Subcutaneous adipose tissue (tissue), 4 donors: ENCODE measurements around the gene ELMO1. TPM values are rescaled to one million over a fixed set of nuclear protein-coding genes. Genes with fewer than 3 reads are reported as not detected.

Experiments
- CTCF ChIP-seq: fragments of 450-650 bp; IDR thresholded peaks from one replicate; pipeline ENCODE4 v1.5.1; 2016; ENCODE audit warnings: low read depth, mild to moderate bottlenecking, control low read depth, antibody characterized with exemption, moderate library complexity
- total RNA-seq, 4 donors: library from RNA; depleted of rRNA; stranded (reverse); fragments of >200 nt; gene quantifications; one replicate each; pipeline ENCODE4 v1.1.0, GENCODE V29; 2016

Gene ELMO1
- total RNA-seq, 4 donors from 2014 or later = 97.1 to 129 (median 126) TPM

GRCh38 chr7:37112876-37113275 lies 335.8 kb downstream of the ELMO1 start:
- TF ChIP-seq CTCF = no peak

GRCh38 chr7:37112218-37112617 lies 336.4 kb downstream of the ELMO1 start:
- no peak for TF ChIP-seq CTCF

GRCh38 chr7:37111459-37111858 lies 337.2 kb downstream of the ELMO1 start:
- no peak for TF ChIP-seq CTCF

- TF ChIP-seq CTCF = no peak
These were observed 337.8 kb downstream of the ELMO1 start for GRCh38 chr7:37110660-37111424.

- TF ChIP-seq CTCF = no peak
These were observed 338.8 kb downstream of the ELMO1 start for GRCh38 chr7:37109843-37110242.

GRCh38 chr7:37109016-37109683 lies 339.5 kb downstream of the ELMO1 start:
- TF ChIP-seq CTCF = no peak

GRCh38 chr7:37108615-37109014 lies 340.0 kb downstream of the ELMO1 start:
- TF ChIP-seq CTCF = no peak
